GM06990 (cell line): ENCODE measurements around the gene NLRP3.

ENCODE experiments used
- DNase-seq: peaks from one replicate; pipeline ENCODE4 v3.0.0-alpha.2; 2011; ENCODE audit not compliant: insufficient read length; ENCODE audit errors: extremely low read depth
- H3K27me3 ChIP-seq: replicated peaks from 2 replicates; pipeline ENCODE4 v1.6.0; 2011; ENCODE audit warnings: low read length; ENCODE audit not compliant: control insufficient read depth, insufficient read depth
- H3K36me3 ChIP-seq: 2 replicates; pipeline ENCODE4 v1.5.1; 2011; ENCODE audit warnings: low read length; ENCODE audit not compliant: control insufficient read depth, insufficient read depth
- H3K4me3 ChIP-seq: replicated peaks from 2 replicates; pipeline ENCODE4 v1.5.1; 2011; ENCODE audit warnings: low read depth, mild to moderate bottlenecking, control low read depth, low read length
- TF ChIP-seq, protein P1 (sequence below): IDR thresholded peaks from 2 replicates; pipeline ENCODE4 v1.5.1; 2011; ENCODE audit warnings: low read length, control low read depth, mild to moderate bottlenecking, inconsistent platforms; ENCODE audit not compliant: insufficient read depth, poor library complexity, severe bottlenecking

The NLRP3 gene

DNA sequence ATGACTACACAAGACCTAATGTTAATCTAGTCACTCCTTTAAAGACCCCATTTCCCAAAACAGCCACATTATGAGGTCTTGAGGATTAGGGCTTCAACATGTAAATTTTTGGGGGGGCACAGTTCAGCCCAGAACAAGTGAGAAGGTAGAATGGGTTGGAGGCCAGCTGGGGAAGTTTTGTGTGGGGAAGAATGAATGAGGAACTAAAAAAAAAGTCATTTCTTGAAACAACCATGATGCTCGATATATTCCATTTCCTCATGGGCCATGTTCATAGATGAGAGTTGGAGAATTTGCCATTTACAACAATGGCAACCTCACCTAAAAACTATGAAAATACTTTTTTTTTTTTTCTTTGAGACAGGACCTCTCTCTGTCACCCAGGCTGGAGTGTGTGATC, 14.5 kb downstream of the NLRP3 start:
- Histone ChIP-seq H3K36me3 (no peaks in the 10 kb centered on the region), H3K27me3 (no peaks in the 10 kb centered on the region), H3K4me3 (no peak overlapping the region)
- TF ChIP-seq, protein P1, sequence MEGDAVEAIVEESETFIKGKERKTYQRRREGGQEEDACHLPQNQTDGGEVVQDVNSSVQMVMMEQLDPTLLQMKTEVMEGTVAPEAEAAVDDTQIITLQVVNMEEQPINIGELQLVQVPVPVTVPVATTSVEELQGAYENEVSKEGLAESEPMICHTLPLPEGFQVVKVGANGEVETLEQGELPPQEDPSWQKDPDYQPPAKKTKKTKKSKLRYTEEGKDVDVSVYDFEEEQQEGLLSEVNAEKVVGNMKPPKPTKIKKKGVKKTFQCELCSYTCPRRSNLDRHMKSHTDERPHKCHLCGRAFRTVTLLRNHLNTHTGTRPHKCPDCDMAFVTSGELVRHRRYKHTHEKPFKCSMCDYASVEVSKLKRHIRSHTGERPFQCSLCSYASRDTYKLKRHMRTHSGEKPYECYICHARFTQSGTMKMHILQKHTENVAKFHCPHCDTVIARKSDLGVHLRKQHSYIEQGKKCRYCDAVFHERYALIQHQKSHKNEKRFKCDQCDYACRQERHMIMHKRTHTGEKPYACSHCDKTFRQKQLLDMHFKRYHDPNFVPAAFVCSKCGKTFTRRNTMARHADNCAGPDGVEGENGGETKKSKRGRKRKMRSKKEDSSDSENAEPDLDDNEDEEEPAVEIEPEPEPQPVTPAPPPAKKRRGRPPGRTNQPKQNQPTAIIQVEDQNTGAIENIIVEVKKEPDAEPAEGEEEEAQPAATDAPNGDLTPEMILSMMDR: no peak
- DNase-seq: no peak

DNA sequence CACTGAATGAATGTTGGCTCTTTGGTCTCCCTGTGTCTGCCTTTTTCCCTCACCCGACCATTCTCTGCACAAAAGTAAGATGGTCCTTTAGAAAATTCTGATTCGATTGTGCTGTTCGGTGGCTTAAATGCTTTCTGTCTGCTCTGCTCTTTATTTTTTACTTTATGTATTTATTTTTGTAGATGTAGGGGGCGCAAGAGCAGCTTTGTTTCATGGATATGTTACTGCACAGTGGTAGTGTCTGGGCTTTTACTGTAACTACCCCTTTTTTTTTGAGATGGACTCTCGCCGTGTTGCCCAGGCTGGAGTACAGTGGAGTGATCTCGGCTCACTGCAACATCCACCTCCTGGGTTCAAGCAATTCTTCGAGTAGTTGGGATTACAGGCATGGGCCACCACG, 15.7 kb downstream of the NLRP3 start:
- Histone ChIP-seq H3K27me3 (no peaks in the 10 kb centered on the region), H3K4me3 (no peak overlapping the region), H3K36me3 (no peaks in the 10 kb centered on the region)
- TF ChIP-seq, protein P1: peak; percentile 7
- no peak for DNase-seq

DNA sequence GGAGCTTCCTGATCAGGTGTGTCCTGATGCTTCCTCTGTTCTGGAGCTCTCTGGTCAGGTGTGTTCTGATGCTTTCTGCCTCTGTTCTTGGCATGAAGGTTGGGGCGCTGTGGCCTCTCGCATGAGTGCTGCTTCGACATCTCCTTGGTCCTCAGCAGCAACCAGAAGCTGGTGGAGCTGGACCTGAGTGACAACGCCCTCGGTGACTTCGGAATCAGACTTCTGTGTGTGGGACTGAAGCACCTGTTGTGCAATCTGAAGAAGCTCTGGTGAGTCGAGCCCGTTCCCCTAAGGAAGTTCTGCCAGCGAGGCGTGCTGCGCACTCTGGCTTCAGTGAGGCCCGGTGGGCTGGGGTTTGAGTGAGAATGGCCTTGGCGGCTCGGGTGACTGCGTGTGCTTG, 18.0 kb downstream of the NLRP3 start:
- no peaks in the 10 kb centered on the region for H3K36me3 ChIP-seq
- DNase-seq: no peak
- H3K27me3 ChIP-seq: no peaks in the 10 kb centered on the region
- no peak overlapping the region for H3K4me3 ChIP-seq
- TF ChIP-seq, protein P1: no peak

DNA sequence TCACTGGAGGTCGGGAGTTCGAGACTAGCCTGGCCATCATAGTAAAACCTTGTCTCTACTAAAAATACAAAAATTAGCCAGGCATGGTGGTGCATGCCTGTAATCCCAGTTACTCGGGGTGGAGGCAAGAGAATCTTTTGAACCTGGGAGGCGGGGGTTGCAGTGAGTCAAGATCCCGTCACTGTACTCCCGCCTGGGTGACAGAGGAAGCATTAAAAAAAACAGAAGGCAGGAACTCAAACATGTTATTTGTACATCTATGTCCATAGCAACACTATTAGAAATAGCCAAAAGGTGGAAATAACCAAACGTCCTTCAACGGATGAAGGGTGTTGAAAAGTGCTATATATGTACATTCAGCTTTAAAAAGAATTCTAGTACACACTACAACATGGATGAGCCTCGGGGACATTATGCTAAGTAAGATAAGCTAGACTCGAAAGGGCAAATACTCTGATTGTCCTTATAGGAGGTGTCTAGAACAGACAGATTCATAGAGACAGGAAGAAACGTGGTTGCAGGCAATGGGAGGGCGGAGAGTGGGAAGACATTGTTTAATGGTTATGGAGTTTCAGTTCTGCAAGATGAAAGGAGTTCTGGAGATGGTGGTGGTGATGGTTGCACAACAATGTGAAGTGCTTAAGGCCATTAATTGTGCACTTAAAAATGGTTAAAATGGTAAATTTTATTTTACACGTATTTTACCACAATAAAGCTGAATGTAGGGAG, 19.2 kb downstream of the NLRP3 start:
- TF ChIP-seq, protein P1: no peak
- no peaks in the 10 kb centered on the region for H3K27me3 ChIP-seq
- no peak for DNase-seq
- no peak overlapping the region for H3K4me3 ChIP-seq
- no peaks in the 10 kb centered on the region for H3K36me3 ChIP-seq

DNA sequence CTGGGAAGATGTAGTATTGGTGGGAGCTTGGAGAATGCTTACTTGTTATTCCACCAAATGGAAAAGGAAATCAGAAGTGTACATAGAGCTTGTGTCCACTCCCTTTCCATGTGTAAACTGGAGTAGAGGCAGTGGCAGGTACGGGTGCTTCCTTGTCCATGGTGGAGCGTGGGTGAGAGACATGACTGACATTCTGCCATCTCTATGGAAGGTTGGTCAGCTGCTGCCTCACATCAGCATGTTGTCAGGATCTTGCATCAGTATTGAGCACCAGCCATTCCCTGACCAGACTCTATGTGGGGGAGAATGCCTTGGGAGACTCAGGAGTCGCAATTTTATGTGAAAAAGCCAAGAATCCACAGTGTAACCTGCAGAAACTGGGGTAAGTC, 19.8 kb downstream of the NLRP3 start:
- TF ChIP-seq, protein P1: no peak

More for the DNA sequence above, 19.8 kb downstream of the NLRP3 start:
- Histone ChIP-seq H3K36me3 (no peaks in the 10 kb centered on the region), H3K4me3 (no peak overlapping the region), H3K27me3 (no peaks in the 10 kb centered on the region)
- no peak for DNase-seq
